GM21390 (cell line): ENCODE data around the gene IER5.

ENCODE experiments used
- ATAC-seq: cut with Tn5 transposase; IDR thresholded peaks from one replicate; pipeline ENCODE4 v1.9.1; 2021; ENCODE audit not compliant: unreplicated experiment

IER5 gene

GRCh38 chr1:181133441-181133951 lies 45.0 kb downstream of the IER5 start:
- no peak for ATAC-seq

- no peak for ATAC-seq
Measured at GRCh38 chr1:181133969-181134418, 45.5 kb downstream of the IER5 start.

DNA sequence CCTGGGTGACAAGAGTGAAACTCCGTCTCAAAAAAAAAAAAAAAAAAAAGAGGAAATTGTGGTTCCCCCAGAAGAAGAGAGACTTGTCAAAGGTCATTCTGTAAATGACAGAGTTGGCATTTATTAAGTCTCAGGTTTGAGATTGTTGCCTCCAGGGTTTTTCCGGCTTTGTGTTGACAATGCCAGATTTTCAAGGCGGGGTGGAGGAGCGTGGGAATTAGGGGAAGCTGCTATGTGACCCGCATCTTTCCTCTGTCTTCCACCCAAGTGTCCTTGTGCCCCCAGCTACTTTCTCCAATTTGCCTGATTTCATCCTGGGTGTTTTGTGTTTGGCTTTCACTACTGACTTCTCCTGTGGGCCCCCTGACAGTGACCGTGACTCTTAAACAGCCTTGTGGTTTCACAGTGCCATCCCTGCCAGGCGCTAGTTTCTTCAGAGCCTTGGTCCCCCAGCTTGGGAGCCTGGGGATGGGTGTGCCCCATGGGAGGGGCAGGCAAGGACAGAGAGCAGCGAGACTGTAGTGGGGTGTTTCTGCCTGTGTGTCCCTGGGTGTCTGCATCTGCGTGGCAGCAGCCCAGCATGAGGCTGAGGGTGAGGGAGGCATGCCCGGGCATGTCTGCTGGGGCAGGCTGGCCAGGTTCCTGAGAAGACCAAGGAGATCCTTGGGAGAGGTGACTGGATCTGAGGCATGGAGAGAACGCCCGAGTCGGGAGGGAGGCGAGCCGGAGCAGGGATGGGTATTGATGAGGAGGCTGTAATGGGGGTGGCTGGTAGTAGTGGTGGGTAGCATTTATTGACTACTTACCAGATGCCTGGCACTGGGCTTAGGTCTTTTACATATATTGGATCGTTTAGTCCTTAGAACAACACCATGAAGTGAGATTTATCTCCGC lies 46.3 kb downstream of the IER5 start:
- ATAC-seq = peak; percentile 29

- no peak for ATAC-seq
Measured at GRCh38 chr1:181135437-181135731, 46.9 kb downstream of the IER5 start.

- ATAC-seq = no peak
Measured at GRCh38 chr1:181135815-181136737, 47.6 kb downstream of the IER5 start.

- no peak for ATAC-seq
Measured at GRCh38 chr1:181136738-181137122, 48.2 kb downstream of the IER5 start.

DNA sequence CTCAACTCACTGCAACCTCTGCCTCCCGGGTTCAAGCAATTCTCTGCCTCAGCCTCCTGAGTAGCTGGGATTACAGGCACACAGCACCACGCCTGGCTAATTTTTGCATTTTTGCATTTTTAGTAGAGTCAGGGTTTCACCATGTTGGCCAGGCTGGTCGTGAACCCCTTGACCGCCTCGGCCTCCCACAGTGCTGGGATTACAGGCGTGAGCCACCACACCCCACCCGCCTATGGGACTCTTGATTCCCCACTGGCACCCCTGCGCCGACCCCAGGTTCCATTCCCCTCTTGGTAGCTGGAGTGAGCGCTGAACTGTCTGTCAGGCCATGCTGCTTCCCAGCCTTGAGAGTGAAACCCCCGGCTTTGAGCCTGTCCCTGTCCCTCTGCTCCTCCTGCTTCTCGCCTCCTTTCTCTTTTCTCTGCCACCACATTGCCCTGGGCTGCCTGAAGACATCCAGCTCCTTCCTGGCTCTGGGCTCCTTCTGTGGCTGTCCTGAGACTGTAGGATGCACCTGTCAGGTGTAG lies 48.8 kb downstream of the IER5 start:
- no peak for ATAC-seq

- ATAC-seq = no peak
Measured at GRCh38 chr1:181139631-181140061, 51.1 kb downstream of the IER5 start.

- no peak for ATAC-seq
Measured at GRCh38 chr1:181140398-181140797, 51.9 kb downstream of the IER5 start.

DNA sequence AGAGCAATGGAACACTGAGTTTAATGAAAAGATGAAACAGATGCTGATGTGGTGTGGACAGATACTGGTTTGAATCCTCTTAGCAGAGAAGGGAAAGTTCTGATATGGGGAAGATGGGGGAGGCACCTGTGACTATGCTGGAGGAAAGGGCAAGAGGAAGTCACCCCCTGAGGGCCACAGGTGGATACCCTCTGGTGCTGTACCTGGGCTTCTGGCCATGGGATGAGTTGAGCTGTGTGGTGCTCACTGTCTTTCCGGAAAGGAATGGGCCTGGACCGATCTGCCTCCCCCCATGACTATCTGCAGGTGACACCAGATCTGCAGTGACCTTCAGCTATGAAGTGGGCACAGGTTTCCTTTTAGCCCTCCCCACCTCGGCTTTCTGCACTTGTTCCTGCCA lies 52.4 kb downstream of the IER5 start:
- ATAC-seq = no peak

- ATAC-seq = no peak
Measured at GRCh38 chr1:181141431-181141910, 53.0 kb downstream of the IER5 start.
